ENCODE results near the gene RALB.
A peak's percentile ranks its signal among the peaks of the same experiment; 100 is the strongest.
"Not testable (repeated sequence)": the region's sequence is repeated elsewhere in the genome, so short reads cannot be mapped to it uniquely, and the experiment has no call there.

Gene RALB

DNA sequence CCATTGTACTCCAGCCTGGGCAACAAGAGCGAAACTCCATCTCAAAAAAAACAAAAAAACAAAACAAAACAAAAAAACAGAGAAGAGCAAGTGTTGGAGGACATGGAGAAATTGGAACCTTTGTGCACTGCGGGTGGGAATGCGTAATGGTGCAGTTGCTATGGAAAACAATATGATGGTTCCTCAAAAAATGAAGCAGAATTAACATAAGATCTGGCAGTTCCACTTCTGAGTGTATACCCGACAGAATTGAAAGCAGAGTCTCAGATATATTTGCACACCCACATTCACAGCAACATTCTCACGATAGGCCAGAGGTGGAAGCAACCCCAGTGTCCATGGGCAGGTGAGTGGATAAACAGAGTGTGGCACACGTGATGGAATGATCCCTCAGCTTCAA is 11.0 kb upstream of the RALB start:
- no peak overlapping the region for H3K4me3 ChIP-seq (ENCODE audit: low read depth, low read length)

DNA sequence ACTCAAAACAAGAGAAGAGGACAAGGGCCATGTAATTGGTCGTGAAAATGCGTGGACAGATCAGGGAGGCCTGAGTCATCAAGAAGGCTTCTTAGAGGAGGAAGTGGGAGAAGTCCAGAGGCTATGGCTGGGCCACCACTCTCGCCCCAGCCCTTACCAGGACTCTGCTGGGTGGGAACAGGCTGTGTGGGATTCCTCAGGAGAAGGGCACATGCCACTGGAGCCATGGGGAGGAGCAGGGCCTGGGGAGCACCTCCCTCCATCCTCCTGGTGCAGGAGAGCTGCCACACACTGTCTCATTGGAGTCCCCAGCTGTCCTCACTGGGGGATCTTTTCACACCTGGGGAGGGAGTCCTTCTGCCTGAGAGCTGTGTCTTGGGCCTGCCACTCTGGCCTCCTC is 9.4 kb upstream of the RALB start:
- H3K4me3 ChIP-seq (ENCODE audit: low read depth, low read length): no peak overlapping the region

DNA sequence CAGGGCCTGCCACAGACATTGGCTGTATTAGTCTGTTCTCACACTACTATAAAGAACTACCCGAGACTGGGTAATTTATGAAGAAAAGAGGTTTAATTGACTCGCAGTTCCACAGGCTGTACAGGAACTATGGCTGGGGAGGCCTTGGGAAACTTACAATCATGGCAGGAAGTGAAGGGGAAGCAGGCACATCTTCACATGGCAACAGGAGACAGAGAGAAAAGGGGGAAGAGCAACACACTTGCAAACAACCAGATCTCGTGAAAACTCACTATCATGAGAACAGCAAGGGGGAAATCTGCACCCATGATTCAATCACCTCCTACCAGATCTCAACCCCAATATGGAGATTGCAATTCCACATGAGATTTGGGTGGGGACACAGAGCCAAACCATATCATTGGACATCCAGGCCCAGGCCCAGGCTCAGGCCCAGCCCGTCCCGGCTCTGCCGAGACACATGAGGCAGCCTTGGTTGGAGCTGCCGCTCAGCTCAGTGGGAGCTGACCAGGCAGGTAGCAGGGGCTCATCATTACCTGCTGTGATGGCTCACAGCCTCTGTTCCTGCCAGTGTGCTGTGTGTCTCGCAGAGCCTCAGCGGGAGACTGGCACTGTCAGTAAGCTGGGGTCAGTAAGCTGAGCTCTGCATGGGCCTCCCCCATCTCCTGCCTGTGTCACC is 8.6 kb upstream of the RALB start:
- H3K4me3 ChIP-seq (ENCODE audit: low read depth, low read length): no peak overlapping the region

DNA sequence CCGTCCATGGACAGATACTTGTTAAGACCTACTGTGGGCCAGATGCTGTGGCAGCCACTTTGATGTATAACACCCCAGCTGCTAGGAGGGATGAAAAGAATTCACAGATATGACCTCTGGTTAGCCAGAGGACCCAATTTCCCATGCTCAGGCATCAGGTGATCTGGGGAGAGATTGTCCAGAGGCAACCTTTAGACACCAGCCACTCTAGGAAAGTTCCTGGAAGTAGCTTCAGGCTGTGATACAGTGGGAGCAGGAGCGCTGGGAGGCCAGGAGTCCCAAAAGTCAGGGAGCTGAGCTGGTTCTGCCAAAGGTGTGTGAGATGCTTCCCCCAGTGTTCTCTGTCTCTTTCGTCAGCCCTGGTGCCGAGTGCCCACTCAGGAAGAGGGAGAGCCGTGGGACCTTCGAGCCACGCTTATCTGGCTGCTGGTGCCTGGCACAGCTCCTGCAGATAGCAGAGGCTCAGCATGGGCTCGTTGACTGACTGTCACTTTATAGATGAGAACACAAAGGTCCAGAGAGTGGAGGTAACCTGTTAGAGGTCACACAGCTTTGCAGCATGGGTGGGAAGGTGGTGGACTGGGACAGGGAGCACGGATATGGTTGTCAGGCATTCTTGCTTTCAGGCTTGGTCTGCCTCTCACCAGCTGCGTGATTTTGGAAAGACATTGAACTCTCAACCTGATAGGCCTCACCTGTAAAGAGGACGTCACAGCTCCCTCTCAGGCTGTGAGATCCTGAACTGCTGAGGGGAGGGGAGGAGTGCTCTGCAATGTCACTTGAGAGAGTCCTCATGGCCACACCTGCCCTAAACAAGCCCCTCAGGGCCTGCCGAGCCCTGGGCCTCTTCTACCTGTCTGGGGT is 7.8 kb upstream of the RALB start:
- no peak overlapping the region for H3K4me3 ChIP-seq (ENCODE audit: low read depth, low read length)

DNA sequence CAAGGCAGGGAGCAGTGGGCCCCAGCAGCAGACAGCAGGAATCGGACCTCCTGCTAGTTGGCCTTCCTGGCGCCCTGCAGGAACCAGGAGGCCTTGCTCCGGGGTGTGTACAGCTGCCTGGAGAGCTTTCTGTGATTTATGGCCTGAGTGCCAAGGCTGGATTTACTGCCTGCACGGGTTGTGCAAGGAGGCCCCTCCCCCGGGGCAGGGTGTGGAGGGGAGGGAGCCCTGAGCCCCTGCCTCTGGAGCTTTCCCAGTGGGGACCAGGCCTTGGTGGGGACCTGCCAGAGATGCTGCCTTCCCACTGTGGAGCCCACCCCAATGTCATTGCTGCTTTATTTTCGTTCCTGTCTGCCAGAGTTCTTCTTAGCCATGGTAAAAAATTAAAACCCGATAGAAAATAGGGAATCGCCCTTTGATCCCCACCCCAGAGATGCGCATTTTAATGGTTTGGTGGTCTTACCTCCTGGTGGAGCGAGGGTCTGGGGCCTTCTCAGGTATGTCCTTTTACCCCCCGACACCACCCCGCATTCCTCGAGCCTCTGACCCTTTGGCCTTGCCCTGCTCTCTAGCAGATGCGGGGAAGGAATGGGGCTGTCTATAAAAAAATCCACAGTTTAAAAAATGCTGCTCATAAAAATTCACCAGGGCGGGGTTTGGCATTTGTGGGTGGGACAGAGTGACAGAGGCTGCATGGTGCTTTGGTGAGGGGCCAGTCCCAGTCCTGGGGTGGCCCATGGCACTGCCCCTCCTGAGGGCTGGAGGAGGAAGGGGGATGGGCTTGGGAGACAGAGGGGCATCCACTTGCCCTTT is 6.9 kb upstream of the RALB start:
- H3K4me3 ChIP-seq (ENCODE audit: low read depth, low read length): no peak overlapping the region

DNA sequence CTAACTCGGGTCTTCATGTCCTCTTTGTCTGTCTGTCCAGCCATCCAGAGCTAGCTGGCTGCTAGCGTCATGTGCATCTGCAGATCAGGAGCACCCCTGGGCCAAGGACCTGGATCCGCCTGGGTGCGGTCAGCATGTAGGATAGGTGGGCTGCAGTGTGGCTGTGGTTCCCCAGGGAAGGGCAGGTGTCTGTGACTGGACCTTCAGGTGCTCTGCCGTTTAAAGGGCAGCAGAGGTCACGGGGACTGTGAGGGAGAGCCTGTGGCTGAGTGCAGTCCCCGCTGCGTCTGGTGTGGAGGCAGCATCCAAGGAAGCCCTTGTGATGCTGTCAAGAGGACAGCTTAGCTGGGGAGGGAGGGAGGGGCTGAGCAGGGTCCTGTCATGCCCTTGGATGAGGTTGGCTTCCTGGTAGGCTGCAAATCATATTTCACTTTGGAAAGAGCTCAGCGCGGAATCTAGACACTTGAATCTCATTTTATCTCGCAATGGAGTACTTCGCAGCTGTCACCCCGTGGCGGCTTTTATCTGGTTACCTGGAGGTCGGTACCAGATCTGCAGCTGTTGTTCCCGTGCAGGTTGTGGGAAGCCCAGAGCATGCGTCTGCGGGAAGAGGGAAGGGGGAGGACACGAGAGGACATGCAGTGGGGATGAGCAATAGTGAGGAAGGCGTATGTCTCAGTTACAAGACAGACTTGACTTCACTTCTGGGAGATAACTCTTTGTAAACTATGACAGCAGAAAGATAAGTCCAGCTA is 5.9 kb upstream of the RALB start:
- H3K4me3 ChIP-seq (ENCODE audit: low read depth, low read length): no peak overlapping the region

DNA sequence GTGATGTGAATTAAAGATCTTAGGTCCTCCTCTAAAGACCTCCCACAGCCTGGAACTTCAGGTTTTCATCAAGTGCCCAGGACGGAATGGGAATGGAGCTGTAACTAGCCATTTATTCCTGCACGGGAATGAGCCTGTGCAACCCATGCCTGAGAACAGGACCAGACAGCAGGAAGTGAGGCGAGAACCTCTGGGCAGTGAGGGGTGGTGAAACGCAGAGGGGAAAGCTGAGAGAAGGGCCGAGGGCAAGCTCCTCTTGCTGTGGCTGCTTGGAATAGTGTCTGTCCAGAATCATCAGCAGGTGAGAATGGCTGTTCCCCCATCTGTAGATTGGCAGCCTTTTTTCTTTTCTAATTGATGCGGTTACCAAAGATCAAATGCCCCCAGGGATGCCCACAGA is 4.8 kb upstream of the RALB start:
- H3K4me3 ChIP-seq (ENCODE audit: low read depth, low read length): no peak overlapping the region

DNA sequence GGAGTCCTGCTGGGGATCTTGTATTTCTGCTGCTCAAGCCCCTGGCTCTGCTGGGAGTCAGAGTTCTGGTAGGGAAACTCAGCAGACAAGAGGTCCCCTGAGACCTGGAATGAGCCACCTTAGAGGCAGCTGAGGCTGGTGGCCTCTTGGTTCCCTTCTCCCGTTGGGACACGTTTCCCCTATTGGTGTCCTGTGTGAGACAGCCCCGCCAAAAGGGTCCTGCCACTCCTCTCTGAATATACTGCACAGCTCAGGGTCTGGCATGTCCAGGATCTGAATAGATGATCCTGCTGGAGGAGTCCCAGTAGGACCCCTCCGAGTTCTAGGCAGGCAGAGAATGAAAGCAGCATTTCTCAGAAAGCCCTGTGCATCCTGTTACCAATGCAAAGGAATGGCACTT is 2.0 kb upstream of the RALB start:
- no peak overlapping the region for H3K4me3 ChIP-seq (ENCODE audit: low read depth, low read length)

DNA sequence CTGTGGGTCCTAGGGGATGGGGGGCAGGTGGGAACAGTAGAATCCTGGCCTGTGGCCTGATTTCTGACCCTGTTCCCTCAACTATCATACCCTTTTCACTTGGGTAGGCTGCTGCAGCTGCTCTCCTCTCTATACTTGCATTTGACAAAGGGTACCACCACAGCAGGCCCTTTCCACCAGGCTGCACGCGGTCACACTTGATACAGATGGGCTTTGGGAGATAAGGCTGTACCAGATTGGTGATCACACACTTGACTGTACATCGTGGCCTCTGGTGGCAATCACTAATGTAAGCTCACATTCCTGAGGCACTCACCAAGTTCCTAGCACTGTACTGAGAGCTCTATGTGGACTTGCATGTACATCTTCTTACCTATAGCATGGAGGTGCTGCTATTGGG is 1.6 kb upstream of the RALB start:
- H3K4me3 ChIP-seq (ENCODE audit: low read depth, low read length): no peak overlapping the region

DNA sequence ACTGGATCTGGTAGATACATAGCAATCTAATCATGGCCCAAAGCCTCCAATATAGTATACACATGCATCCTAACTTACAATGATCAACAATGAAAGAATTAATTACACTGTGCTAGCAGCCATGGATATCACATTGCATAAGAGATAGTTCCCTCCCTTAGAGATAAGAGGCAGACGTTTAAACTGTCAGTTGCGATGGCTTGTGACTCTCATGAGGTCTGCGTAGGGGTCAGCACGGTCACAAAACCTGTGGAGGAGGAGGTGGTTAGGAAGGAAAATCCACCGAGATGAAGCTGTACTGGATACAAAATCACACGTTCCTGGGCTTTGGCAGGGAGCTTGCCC is 800 bp upstream of the RALB start:
- H3K4me3 ChIP-seq (ENCODE audit: low read depth, low read length): peak overlapping the region; percentile 62

DNA sequence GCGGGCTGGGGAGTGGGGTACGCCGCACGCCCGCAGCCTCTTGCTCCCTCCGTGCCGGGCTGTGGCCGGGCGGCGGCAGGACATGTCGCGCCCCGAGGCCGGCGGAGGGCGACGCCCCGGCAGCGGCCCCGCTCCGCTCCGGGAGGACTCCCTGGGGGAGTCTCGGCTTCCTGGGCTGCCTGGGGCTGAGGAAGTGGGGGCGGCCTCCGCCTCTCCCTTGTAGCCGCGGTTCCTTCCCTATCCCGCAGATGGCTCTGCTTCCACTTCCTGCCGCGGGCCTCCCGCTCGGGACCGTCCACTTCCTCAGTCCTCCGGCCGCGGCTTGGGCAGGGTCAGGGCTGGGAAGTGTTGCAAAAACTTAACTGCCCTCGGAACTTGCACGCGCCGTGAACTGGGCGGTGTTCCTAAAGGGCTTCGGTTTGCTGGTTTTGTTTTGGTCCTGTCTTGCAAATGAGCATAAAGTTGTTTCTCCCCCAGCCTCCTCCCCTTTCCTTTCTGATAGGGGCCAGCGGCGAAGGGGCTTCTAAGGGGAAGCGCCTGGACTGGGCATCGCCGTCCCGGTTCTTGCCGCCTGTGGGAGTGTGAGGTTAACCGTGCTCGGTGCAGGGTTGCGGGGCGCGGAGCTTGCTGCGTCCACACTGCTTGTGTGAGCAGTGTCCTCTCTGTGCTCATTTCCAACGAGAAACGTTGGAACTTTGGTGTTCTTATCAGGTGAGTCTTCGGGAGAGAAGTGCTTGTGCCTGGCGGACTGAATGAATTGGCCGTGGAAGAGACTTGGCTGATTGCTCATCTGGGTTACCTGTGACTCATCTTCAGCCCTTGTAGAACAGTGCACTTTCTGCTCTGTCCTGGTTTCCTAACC is 600 bp downstream of the RALB start:
- H3K4me3 ChIP-seq (ENCODE audit: low read depth, low read length): peak overlapping the region; percentile 71

DNA sequence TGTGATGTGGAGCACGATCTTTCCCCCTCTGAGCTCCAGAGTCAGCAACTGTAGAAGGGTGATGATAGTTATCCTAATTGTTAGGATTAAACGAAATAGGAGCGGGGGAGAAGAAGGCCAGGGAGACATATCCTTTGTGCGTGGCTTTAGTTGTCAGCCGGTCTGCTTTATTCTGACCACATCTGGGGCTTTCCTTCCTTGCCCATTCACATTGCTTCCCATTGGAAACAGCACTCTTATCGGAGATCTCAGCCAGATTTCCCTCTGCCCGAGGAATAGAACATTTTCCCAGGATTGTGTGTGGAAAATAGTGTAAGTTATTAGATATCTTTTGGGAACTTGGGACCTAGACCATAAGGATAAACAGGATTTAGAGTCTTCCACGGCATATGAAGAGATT is 1.5 kb downstream of the RALB start:
- H3K4me3 ChIP-seq (ENCODE audit: low read depth, low read length): no peak overlapping the region

DNA sequence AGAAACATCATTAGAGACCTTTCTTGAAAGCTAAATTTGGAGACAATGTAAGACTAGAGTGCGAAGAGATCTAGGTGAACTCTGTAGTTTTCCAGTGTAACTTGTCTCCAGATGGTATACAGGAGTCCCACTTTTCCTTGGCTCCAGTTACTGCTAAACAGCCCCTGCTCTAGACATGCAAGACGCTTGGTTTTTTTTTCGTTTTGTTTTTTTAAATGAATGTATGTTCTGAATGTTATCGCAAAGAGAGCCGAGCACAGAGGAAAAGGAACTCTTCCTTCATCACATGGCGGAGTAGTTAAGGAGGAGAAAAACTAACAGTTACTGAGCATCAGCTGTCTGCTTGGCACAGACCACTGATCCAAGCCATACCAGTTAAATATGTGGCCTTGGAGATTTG is 2.4 kb downstream of the RALB start:
- H3K4me3 ChIP-seq (ENCODE audit: low read depth, low read length): no peak overlapping the region

DNA sequence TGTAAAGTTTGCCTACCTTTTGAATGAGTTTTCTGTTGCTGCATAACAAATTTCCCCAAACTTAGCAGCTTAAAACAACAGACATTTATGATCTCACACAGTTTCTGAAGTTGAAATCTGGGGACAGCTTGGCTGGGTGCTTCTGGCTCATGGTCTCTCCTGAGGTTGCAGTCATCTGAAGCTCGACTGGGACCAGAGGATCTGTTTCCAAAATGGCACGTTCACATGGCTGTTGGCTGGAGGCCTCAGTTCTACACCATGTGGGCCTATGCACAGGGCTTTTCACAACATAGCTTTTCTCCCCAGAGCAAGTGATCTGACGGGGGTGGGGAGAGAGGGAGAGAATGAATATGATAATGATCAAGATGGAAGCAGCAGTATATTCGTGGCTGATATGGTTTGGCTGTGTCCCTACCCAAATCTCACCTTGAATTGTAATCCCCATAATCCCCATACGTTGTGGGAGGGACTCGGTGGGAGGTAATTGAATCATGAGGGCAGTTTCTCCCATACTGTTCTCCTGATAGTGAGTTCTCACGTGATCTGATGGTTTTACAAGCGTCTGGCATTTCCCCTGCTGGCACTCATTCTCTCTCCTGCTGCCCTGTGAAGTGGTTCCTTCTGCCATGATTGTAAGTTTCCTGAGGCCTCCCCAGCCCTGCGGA is 3.5 kb downstream of the RALB start:
- H3K4me3 ChIP-seq (ENCODE audit: low read depth, low read length): no peak overlapping the region

DNA sequence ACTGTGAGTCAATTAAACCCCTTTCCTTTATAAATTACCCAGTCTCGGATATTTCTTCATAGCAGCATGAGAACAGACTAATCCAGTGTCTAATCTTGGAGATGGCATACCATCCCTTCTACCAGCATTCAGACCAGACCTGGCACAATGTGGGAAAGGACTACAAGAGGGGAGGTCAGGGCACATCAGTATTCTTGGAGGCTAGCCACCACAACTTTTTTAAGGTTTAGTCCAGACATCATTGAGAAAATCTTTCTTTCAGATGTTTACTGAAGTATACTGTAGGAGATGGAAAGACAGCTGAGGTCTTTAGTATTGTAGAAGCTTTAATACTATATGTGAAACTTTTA is 4.0 kb downstream of the RALB start:
- H3K4me3 ChIP-seq (ENCODE audit: low read depth, low read length): no peak overlapping the region

DNA sequence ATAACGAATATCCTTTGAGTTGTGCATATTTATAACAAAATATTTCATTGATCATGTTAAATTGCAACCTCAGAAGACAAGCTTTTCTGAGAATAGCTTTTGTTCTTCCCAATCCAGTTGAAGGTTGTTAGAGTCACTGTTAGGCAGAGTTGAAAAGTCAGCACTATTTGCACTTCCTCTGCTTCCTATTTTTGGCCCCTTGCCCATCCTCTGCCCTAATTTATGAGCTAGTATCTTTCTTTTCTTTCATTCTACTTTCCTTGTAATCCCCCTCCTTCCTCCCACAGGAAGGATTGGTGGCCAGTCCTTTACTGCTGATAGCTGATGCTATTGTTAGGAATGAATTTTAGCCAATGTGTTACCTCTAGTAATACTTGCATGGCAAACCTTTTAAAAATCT is 4.9 kb downstream of the RALB start:
- no peak overlapping the region for H3K4me3 ChIP-seq (ENCODE audit: low read depth, low read length)

DNA sequence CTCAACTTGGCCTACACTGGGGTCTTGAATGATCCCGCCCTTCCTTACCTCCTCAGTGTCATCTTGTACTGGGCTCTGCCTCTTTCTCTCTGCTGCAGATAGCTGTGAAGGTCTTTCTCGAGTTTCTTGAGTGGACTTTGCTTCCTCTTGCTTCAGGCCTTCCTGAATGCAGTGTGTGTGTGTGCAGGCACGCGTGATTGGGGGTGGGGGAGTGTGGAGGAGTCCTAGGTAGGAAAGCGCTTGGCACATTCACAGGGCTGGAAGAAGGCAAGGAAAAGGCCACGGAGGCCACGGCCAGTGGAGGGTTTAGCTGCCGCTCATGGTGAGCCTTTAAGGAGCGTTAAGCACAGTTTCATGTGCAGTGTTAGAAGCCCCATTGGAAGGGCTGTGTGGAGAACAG is 5.5 kb downstream of the RALB start:
- no peak overlapping the region for H3K4me3 ChIP-seq (ENCODE audit: low read depth, low read length)

DNA sequence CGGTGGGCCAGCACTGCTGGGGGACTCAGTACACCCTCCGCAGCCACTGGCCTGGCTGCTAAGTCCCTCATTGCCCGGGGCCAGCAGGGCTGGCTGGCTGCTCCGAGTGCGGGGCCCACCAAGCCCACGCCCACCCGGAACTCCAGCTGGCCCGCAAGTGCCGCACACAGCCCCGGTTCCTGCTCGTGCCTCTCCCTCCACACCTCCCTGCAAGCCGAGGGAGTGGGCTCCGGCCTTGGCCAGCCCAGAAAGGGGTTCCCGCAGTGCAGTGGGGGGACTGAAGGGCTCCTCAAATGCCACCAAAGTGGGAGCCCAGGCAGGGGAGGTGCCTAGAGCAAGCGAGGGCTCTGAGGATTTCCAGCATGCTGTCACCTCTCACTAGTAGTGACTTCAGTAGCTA is 7.3 kb downstream of the RALB start:
- H3K4me3 ChIP-seq (ENCODE audit: low read depth, low read length): not testable (repeated sequence)

DNA sequence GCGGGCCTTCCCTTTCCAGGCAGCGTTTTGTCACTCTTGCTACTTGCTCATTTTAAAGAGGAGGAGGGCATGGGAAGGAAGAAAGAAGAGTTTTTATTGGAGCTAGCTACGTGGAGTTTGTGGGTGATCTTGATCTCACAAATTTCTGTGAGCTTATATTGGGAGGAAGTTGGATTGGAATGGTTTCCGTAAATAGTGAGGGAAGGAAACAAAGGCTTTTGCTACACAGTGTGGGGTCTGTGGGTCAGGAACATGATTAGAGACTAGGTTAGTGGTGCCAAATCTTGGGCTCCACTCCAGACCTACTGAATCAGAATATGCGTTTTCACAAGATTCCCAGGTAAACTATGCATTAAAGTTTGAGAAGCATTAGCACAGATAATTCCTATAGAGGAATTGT is 8.1 kb downstream of the RALB start:
- no peak overlapping the region for H3K4me3 ChIP-seq (ENCODE audit: low read depth, low read length)

All from iPS-11a (cell line).